GM10266 (cell line): ENCODE data around the gene IGF2BP1.
A peak's percentile ranks its signal among the peaks of the same experiment; 100 is the strongest.

Source experiments
- DNase-seq: peaks from one replicate; pipeline ENCODE4 v3.0.0; 2012; ENCODE audit errors: extremely low spot score
- TF ChIP-seq, protein P1 (sequence below): IDR thresholded peaks from 2 replicates; pipeline ENCODE4 v1.5.1; 2012; ENCODE audit warnings: mild to moderate bottlenecking, low read depth; ENCODE audit not compliant: control insufficient read depth, insufficient read depth; ENCODE audit errors: missing control alignments

Gene IGF2BP1

DNA sequence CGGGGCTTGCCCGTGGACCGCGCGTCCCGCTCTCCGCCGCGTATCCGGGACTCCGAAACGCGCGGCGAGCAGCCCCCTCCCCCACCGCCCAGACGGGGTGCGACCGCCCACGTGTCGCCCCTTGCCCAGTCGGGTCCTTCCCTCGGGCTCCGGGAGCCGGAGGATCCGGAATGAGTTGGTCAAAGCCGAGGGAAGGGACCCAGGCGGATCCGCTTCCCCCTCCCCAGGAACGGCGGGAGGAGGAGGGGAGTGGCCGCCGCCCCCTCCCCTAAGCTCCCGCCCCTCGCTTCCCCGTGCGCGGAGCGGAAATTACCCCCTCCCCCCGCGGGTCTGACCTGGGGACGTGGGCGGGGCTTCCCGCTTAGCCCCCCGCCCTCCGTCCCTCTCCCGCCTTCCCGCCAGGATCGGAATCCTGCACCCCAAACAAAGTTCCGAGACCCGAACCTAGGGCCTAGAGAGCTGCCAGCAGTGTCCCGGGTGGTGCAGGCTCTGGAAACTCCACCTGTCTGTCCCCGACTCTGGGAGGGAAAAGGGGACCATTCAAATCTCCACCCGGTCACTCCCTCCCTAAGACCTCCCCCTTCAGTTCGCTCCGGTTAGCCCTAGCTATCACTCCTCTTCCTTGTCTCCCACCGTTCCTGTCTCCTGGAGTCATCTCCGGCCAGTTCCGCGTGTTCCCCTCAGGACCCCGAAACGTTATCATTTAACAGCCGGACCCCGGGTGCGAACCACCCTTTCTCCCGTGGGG is 1.0 kb upstream of the IGF2BP1 start:
- DNase-seq: peak; percentile 62
- TF ChIP-seq, protein P1, sequence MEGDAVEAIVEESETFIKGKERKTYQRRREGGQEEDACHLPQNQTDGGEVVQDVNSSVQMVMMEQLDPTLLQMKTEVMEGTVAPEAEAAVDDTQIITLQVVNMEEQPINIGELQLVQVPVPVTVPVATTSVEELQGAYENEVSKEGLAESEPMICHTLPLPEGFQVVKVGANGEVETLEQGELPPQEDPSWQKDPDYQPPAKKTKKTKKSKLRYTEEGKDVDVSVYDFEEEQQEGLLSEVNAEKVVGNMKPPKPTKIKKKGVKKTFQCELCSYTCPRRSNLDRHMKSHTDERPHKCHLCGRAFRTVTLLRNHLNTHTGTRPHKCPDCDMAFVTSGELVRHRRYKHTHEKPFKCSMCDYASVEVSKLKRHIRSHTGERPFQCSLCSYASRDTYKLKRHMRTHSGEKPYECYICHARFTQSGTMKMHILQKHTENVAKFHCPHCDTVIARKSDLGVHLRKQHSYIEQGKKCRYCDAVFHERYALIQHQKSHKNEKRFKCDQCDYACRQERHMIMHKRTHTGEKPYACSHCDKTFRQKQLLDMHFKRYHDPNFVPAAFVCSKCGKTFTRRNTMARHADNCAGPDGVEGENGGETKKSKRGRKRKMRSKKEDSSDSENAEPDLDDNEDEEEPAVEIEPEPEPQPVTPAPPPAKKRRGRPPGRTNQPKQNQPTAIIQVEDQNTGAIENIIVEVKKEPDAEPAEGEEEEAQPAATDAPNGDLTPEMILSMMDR: no peak

DNA sequence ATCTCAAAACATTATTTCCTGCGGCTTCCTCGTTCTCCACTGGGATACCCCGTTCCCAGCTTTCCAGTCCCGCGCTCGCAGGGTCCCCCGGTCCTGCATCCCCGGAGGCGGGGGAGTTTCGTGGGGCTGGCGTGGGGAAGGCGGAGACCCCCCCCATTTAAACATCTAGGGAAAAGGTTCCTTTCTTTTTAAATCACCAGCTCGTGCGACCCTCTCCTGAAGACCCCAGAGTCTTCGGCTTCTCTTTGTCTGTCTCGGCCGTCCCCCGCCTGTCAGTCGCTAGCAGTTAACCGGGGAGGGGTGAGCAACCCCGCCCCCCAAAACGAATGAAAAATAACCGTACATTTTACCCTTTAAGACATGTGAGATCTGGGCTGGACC is 473 bp upstream of the IGF2BP1 start:
- DNase-seq: no peak
- TF ChIP-seq, protein P1: no peak

DNA sequence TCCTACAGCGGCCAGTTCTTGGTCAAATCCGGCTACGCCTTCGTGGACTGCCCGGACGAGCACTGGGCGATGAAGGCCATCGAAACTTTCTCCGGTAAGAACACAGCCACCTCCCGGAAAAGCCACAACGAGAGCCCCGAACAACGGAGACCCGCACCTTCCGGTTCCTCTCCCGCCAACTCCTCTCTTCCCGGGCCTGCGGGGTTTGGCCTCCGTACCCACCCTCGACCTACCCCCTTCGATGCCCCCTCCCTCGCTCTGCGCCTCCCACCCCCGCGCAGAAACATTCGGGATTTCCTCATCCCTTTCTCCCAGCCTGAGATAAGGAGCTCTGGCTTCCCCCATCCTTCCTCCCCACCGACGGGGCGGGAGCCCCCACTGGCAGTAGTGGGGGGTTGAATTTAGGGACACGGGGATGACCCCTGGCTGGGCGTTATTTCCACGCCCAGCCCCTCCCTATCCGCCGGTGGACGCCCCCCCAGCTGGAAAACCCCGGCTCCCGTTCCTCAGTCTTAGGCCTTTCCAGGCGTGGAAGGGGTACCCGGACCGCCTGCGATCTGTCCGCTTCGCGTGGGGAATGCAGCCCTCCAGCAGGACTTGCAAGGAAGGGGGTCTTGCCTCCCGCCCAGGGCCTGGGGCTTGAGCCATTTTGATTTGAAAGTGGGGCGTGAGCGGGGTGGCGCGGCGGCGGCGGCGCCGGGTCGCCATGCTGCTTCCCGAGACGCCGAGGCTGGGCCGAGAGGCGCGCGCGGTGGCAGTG is 822 bp downstream of the IGF2BP1 start:
- DNase-seq: peak; percentile 42

DNA sequence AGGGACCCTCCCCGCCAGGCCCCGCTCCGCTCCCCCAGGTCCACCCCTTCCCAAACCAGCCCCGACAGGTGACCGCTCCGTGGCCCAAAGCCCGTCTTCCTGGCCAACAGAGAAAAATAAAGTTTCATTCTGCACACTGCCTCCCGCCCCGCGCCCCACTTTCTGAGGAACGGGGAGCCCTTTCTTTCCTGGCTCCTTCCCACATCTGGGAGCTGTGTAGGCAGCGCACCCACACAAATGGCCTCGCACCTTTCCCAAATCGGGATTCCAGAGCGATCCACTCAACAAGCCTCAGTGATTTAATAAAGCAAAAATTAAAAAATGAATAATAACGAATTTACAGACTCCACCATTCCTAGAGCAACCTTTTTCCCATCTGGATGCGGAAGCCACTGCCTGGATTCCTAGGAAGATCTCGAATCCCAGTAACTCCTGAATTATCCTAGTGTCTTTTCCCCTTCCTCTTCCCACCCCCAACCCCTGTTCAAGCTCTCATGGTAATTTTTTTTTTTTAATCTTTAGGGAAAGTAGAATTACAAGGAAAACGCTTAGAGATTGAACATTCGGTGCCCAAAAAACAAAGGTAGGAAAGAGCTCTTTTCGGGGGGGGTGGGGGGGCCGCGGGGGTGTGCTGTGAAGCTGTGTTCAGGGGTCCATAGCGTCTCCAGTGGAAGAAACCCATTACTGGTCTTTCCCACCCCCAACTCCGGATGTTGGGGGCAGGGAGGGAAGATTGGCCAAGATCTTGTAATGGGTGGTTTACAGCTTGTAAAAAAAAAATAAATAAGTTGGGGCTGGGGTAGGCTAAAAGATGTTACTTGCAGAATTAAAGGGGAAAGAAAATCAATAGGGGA is 1.6 kb downstream of the IGF2BP1 start:
- TF ChIP-seq, protein P1: no peak
- DNase-seq: no peak

More for the DNA sequence above, 822 bp downstream of the IGF2BP1 start:
- TF ChIP-seq, protein P1: no peak

DNA sequence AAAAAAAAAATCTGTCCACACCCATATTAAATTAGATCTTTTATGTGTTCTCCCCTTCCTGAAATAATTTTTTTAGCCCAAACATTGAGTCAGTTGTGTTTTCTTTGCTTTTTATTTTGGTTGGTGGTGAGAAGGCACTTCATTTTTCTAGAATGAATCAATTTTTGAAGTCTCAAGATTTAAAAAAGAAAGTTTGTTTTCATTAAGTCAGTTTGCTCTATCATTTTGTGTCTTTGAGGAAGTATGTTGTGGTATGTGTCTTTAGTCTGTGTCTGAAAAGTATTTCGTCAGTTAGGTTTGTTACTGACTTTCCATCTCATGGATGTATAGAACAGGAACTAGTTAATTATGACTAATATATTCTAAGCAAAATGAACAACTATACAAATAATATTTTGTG is 3.8 kb downstream of the IGF2BP1 start:
- DNase-seq: peak; percentile 20
- TF ChIP-seq, protein P1: no peak

DNA sequence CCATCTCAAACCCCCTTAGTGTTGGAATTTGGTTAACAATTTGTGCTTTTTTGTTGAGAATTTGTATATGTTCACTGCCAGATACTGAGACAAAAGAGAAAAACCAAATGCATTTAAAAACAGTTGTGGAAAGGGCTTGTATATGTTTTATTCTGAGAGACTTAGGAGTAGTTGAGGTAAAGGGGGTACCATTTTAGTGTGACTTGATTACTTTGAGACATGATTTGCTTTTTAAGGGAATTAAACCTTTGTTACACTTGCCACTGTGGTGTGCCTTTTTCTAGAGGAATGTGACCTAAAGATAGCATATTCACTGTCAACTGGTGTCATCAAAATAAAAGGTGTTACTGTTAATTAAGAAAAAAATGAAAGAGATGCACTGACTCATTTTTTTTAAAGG is 4.5 kb downstream of the IGF2BP1 start:
- TF ChIP-seq, protein P1: no peak
- no peak for DNase-seq

DNA sequence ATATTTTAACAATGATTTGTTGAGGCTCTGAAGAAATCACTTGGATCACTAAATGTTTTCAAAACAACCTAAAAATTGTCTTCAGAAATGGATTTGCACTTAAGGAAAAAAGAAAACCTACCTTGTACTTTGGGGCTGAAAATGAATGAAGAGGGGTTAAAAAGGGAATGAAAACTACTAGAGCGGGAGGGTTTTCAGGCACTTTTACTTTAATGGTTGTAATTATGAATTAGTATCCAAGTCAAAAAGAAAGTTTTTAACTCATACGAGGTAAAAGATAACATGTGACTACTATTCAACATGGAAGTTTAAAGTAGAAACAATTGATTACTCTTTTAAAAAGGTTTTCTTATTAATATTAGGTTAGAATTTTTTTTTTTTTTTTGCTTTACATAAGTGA is 5.1 kb downstream of the IGF2BP1 start:
- no peak for DNase-seq
- TF ChIP-seq, protein P1: no peak
